ENCODE results near the gene LRTM1. TPM values are rescaled to one million over a fixed set of nuclear protein-coding genes. Genes with fewer than 3 reads are reported as not detected.

LRTM1 gene
- polyA plus RNA-seq, 2 of the 4 experiments (the other 2 are of a cell fraction) = not detected

- ATAC-seq = no peak
- no peaks in the 10 kb centered on the region for H3K4me1 ChIP-seq
- CTCF ChIA-PET = no interaction called here
Observed at GRCh38 chr3:54906763-54907162, 21.1 kb downstream of the LRTM1 start.

GRCh38 chr3:54905920-54906319 is 21.9 kb downstream of the LRTM1 start:
- Histone ChIP-seq H3K27ac (no peak overlapping the region), H3K9me3 (no peaks in the 10 kb centered on the region), H3K4me1 (no peaks in the 10 kb centered on the region), H3K4me3 (no peak overlapping the region), H3K4me2 (no peak overlapping the region)
- FAIRE-seq (no peak), DNase-seq (ENCODE audit: low read depth in 1 of 2, low spot score in 1 of 2) (no peak), ATAC-seq (no peak)
- TF ChIP-seq EHF (CRISPR knock-in tag; IDR thresholded peaks at IDR 0.05) = no peak
- TF ChIP-seq BHLHE40 (IDR thresholded peaks at IDR 0.05; ENCODE audit: low read depth, low read length) = no peak
- TF ChIP-seq, protein P1, sequence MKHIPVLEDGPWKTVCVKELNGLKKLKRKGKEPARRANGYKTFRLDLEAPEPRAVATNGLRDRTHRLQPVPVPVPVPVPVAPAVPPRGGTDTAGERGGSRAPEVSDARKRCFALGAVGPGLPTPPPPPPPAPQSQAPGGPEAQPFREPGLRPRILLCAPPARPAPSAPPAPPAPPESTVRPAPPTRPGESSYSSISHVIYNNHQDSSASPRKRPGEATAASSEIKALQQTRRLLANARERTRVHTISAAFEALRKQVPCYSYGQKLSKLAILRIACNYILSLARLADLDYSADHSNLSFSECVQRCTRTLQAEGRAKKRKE (CRISPR knock-in tag; IDR thresholded peaks at IDR 0.05; ENCODE audit: low read depth) = no peak
- TF ChIP-seq CHD4 (IDR thresholded peaks at IDR 0.05; ENCODE audit: borderline replicate concordance) = no peak
- no peak for TF ChIP-seq RCOR1 (IDR thresholded peaks at IDR 0.05; ENCODE audit: low read depth, low read length)
- no peak for TF ChIP-seq KDM1A (IDR thresholded peaks at IDR 0.05; ENCODE audit: low read depth)
- TF ChIP-seq NR3C1 (IDR thresholded peaks at IDR 0.05) = no peak
- TF ChIP-seq JUN (IDR thresholded peaks at IDR 0.05) = no peak
- TF ChIP-seq EHMT2 (IDR thresholded peaks at IDR 0.05; ENCODE audit: low read depth) = no peak
- TF ChIP-seq, protein P2, sequence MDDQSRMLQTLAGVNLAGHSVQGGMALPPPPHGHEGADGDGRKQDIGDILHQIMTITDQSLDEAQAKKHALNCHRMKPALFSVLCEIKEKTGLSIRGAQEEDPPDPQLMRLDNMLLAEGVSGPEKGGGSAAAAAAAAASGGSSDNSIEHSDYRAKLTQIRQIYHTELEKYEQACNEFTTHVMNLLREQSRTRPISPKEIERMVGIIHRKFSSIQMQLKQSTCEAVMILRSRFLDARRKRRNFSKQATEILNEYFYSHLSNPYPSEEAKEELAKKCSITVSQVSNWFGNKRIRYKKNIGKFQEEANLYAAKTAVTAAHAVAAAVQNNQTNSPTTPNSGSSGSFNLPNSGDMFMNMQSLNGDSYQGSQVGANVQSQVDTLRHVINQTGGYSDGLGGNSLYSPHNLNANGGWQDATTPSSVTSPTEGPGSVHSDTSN (IDR thresholded peaks at IDR 0.05) = no peak
- POLR2A ChIA-PET = no interaction called here
- 5% methylated on average over 3 of the region's 3 CpGs for WGBS (ENCODE audit: missing lambda C conversion rate)
- CTCF ChIA-PET = no interaction called here

More at GRCh38 chr3:54906763-54907162, 21.1 kb downstream of the LRTM1 start:
- POLR2A ChIA-PET = no interaction called here
- WGBS (ENCODE audit: missing lambda C conversion rate) = 25% methylated on average over 2 of the region's 2 CpGs
- H3K4me2 ChIP-seq = no peak overlapping the region
- no peak overlapping the region for H3K4me3 ChIP-seq
- H3K9me3 ChIP-seq = no peaks in the 10 kb centered on the region
- no peak for FAIRE-seq
- no peak for DNase-seq (ENCODE audit: low read depth in 1 of 2, low spot score in 1 of 2)
- no peak overlapping the region for H3K27ac ChIP-seq
- no peak for TF ChIP-seq KDM1A (IDR thresholded peaks at IDR 0.05; ENCODE audit: low read depth)
- TF ChIP-seq HOXB5 (CRISPR knock-in tag; IDR thresholded peaks at IDR 0.05) = no peak
- TF ChIP-seq ZFP36 (IDR thresholded peaks at IDR 0.05; ENCODE audit: borderline replicate concordance, partially characterized antibody) = no peak
- no peak for TF ChIP-seq EP300 (IDR thresholded peaks at IDR 0.05)
- no peak for TF ChIP-seq RFX5 (IDR thresholded peaks at IDR 0.05)
- no peak for TF ChIP-seq HEYL (CRISPR knock-in tag; IDR thresholded peaks at IDR 0.05)
- TF ChIP-seq ZC3H11A (IDR thresholded peaks at IDR 0.05) = no peak
- TF ChIP-seq, protein P3, sequence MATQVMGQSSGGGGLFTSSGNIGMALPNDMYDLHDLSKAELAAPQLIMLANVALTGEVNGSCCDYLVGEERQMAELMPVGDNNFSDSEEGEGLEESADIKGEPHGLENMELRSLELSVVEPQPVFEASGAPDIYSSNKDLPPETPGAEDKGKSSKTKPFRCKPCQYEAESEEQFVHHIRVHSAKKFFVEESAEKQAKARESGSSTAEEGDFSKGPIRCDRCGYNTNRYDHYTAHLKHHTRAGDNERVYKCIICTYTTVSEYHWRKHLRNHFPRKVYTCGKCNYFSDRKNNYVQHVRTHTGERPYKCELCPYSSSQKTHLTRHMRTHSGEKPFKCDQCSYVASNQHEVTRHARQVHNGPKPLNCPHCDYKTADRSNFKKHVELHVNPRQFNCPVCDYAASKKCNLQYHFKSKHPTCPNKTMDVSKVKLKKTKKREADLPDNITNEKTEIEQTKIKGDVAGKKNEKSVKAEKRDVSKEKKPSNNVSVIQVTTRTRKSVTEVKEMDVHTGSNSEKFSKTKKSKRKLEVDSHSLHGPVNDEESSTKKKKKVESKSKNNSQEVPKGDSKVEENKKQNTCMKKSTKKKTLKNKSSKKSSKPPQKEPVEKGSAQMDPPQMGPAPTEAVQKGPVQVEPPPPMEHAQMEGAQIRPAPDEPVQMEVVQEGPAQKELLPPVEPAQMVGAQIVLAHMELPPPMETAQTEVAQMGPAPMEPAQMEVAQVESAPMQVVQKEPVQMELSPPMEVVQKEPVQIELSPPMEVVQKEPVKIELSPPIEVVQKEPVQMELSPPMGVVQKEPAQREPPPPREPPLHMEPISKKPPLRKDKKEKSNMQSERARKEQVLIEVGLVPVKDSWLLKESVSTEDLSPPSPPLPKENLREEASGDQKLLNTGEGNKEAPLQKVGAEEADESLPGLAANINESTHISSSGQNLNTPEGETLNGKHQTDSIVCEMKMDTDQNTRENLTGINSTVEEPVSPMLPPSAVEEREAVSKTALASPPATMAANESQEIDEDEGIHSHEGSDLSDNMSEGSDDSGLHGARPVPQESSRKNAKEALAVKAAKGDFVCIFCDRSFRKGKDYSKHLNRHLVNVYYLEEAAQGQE (IDR thresholded peaks at IDR 0.05) = no peak

GRCh38 chr3:54905261-54905888 is 22.5 kb downstream of the LRTM1 start:
- ATAC-seq (no peak), FAIRE-seq (no peak), DNase-seq (ENCODE audit: low read depth in 1 of 2, low spot score in 1 of 2) (no peak)
- no peak for TF ChIP-seq KDM5A (IDR thresholded peaks at IDR 0.05)
- 0 out of 5 replicates have a peak, but pooled peaks of 1 of the 2 experiments have one; percentile 10 for TF ChIP-seq RAD21 (conservative IDR thresholded peaks at IDR 0.05 in 1 of 2, IDR thresholded peaks at IDR 0.05 in 1 of 2)
- 10% methylated on average over 2 of the region's 2 CpGs for WGBS (ENCODE audit: missing lambda C conversion rate)
- no peak overlapping the region for H3K4me3 ChIP-seq
- CTCF ChIA-PET = no interaction called here
- H3K4me1 ChIP-seq = no peaks in the 10 kb centered on the region
- POLR2A ChIA-PET = no interaction called here
- no peak overlapping the region for H3K4me2 ChIP-seq
- no peak overlapping the region for H3K27ac ChIP-seq
- H3K9me3 ChIP-seq = no peaks in the 10 kb centered on the region

All from A549 (cell line).